ENCODE measurements around the gene KIF25. TPM values are rescaled to one million over a fixed set of nuclear protein-coding genes. Genes with fewer than 3 reads are reported as not detected.
"Not testable (repeated sequence)": the region's sequence is repeated elsewhere in the genome, so short reads cannot be mapped to it uniquely, and the experiment has no call there.

KIF25 gene
- total RNA-seq, 1 donor from 2014 or later = not detected

GRCh38 chr6:167996424-167997199, 859 bp upstream of the KIF25 start:
- DNase-seq = no peak

DNA sequence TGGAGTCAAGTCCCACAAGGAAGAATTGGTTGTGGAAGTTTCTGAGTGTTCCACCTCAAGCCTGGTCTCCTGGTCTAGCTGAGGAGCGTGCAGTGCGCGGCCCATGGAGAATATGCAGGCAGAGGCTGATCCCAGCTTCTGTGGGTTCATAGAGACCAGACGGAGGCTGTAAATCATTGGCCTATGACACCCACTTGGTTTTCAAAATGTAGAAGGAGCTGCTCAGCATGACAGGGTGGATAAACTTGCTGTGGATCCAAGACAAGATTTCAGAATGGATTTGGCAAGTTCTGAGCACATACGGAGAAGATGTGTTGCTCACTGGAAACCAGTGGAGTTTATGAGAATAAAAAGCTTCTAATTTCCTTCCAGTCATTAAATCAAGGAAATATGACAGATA, 744 bp downstream of the KIF25 start:
- no peak for DNase-seq

- no peak for DNase-seq
Observed at GRCh38 chr6:168000198-168001028, 2.9 kb downstream of the KIF25 start.

DNA sequence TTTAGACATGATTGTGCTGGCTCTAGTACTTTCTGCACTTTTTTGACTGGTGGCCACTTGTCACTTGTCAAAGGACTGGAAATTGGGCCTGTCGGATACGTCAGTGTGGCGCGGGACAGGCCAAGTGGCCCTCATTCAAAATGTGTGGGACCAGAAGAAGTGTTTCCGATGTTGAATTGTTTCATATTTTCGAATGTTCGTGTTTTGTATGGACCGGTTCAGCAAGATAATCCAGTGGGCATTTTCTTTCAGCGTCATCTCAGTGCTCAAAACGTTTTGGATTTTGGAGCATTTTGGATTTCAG, 3.5 kb downstream of the KIF25 start:
- no peak for DNase-seq

GRCh38 chr6:168001514-168001913, 4.0 kb downstream of the KIF25 start:
- DNase-seq = not testable (repeated sequence)

GRCh38 chr6:168002804-168003203, 5.3 kb downstream of the KIF25 start:
- DNase-seq = no peak

DNA sequence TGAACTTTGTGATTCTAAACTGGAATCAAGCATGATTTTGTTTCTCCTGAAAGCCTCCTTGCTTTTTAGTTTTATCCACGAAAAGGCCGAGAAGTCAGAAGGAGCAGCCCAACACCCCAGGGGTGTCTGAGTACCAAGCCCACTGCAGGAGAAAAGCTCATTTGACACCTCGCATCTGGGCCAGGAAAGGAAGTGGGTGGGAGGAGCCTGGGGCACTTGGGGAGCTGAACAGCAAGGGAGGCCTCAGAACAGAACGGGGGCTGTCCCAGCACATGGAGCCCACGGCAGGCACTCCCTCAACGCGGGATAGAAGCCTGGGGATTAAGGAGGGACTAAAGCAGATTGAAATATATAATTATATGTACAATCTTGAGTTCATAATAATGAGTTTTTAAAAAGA, 6.6 kb downstream of the KIF25 start:
- peak; percentile 61 for DNase-seq

DNA sequence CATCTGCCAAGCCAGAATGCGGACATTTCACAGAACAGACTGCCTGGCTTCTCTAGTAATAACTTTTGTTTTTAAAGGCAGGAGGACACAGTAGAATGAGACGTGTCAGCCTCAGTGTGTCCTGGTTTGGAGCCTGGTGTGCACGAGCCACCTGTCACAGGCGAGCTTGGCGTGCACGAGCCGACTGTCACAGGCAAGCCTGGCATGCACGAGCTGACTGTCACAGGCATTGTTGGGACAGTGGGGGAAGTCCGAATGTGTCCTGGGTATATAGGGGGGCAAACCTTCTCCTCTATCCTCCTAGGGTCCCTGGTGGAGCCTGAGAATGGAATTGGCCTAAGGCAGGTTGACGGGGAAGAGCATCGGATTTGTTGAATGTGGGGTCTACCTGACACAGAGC, 7.5 kb downstream of the KIF25 start:
- DNase-seq = no peak

GRCh38 chr6:168005796-168006195, 8.3 kb downstream of the KIF25 start:
- DNase-seq = no peak

DNA sequence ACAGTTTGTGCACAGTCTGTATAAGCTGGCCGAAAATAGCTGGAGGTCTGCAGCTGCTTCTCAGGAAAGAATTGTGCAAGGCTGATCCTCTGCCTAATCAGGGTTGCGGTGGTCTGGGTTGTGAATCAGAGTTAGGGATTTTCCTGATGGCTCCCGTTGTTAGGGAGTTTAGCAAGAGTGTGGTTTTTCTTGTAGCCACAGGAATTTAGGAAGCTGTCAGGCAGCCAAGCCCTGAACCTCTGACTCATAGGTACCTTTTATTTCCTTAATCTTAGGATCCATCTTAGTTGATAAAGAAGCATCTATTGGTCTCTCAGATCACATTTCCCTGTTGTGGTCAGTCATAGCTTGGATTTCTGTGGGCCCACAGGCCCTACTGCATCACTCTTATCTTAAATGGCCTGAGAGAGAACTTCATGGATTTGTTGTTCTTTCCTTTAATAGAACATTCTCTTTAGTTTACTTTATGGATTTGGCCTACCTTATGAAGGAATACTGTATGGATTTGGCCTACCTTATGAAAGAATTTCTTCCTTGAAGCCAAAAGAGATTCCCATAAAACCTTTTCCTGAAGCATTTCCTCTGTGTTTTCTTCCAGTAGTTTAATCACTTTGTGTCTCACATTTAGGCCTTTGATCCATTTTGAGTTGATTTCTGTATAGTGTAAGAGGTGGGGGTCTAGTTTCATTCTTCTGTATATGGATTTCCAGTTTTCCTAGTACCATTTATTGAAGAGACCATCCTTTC, 10.3 kb downstream of the KIF25 start:
- DNase-seq = peak; percentile 90

- DNase-seq = no peak
Observed at GRCh38 chr6:168009331-168009730, 11.9 kb downstream of the KIF25 start.

- DNase-seq = no peak
Observed at GRCh38 chr6:168011291-168011690, 13.8 kb downstream of the KIF25 start.

DNA sequence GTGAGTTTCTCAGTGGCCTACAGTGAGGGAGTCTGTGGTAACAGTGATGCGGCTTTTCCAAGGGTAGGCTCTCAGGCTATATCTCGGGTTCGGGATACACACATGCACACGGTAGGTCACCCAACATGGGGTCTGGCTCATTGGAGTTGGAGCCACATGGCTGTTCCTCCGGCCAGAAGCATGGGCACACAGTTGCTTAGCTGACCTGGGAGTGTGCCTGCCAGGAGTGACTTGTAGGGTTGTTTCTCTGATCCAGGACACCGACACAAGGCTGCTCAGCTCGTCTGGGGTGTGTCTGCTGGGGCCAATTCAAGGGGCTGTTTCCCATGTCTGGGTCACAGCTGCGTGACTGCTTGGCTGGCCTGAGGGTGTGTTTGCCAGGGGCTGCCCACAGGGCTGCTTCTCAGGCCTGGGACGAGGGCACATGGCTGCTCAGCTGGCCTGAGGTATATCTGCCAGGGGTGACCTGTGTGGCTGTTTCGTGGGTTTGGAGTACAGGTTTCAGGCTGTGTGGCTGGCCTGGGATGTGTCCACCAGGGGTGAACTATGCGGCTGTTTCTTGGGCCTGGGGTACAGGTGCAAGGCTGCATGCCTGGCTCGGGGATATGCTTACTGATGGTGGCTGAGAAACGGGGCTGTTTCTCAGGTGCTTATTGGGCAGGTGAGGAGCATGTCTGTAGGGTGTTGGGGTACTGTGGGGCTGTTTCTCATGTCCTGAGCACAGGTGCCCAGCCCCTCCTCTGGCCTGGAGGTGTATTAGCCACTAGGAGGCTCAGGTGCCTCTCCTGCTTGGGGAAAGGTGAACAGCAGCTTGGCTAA, 15.2 kb downstream of the KIF25 start:
- DNase-seq = no peak

DNA sequence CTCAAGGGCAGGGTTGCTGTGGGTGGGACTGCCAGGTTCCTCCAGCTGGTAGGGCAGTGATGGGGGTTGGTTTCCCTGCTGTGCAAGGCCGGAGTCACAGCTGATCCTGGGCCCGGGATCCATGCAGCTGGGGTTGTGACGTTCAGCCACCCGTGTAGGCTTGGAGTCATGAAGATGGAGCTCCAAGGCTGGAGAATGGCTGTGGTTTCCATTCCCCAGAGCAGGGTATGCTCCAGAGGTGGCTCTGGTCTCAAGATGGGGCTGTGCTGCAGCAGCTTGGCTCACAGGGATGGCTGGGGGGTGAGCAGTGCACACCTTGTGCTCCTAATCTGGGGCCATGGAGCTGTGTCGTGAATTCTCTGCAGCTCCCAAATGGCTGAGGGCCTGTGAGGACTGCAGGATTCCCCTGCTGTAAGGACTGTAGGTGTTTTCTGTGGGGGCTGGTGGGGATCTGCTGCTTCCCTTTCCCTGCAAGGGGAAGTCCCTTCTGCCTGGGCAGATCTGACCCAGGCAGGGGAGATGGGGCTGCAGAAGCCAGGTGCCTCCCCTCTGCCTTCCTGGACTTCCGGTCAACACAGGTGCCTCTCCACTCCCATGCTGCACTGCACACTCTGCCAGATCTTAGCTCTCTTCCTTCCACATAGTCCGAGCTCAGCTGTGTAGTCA, 15.9 kb downstream of the KIF25 start:
- DNase-seq = no peak

DNA sequence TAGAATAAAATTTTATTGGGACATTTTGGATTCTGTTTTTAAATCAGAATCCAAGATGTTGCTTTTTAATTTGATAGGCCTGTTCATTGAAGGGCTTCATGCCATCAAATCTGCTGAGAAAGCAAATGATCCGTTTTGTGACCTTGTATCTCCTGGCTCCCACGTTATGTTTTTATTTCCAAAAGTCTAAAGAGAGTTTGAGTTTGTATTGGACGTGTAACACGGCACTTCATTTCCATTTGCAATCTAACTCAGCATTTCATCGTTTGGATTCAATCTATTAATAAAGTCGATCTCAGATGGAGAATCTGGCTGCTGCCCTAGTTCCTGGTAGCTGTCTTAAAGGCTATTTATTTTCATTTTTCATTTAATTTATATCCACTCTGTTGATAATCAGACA, 17.0 kb downstream of the KIF25 start:
- DNase-seq = no peak

DNA sequence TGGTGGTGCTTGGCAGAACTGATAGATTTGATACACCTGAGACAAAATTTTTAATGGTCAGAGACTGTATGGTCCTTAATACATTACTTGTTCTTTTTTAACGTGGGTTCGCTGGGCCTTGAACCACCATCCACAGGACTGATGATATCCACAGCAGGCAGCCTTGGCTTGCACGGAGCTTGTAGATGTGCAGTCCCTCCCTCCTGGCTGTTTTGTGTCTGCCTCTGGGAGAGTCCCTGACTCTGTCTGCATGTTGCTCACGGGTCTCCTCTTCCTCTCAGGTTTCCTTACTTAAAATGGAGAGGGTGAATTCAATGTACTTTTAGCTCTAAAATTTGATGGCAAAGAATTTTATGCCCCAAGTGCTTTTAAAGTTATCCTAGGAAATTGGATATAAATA, 17.5 kb downstream of the KIF25 start:
- DNase-seq = no peak

GRCh38 chr6:168015482-168016175, 18.2 kb downstream of the KIF25 start:
- DNase-seq = no peak

GRCh38 chr6:168016176-168016620, 18.7 kb downstream of the KIF25 start:
- no peak for DNase-seq

- DNase-seq = no peak
Observed at GRCh38 chr6:168016721-168017525, 19.5 kb downstream of the KIF25 start.

- DNase-seq = no peak
Observed at GRCh38 chr6:168017629-168018028, 20.2 kb downstream of the KIF25 start.
